C4-2B (cell line): ENCODE results near the gene SEPTIN8.

Source experiments
- H3K27ac ChIP-seq: fragments of 450-650 bp; 2 replicates; pipeline ENCODE4 v1.5.1; 2017
- ZFX ChIP-seq: fragments of 450-650 bp; IDR thresholded peaks from 2 replicates; pipeline ENCODE4 v1.6.1; 2017
- TF ChIP-seq, protein P1 (sequence below): fragments of 450-650 bp; conservative IDR thresholded peaks from 2 replicates; pipeline ENCODE4 v1.5.1; 2017; ENCODE audit warnings: mild to moderate bottlenecking

Gene SEPTIN8

GRCh38 chr5:132737982-132738681, 38.9 kb downstream of the SEPTIN8 start:
- TF ChIP-seq, protein P1, sequence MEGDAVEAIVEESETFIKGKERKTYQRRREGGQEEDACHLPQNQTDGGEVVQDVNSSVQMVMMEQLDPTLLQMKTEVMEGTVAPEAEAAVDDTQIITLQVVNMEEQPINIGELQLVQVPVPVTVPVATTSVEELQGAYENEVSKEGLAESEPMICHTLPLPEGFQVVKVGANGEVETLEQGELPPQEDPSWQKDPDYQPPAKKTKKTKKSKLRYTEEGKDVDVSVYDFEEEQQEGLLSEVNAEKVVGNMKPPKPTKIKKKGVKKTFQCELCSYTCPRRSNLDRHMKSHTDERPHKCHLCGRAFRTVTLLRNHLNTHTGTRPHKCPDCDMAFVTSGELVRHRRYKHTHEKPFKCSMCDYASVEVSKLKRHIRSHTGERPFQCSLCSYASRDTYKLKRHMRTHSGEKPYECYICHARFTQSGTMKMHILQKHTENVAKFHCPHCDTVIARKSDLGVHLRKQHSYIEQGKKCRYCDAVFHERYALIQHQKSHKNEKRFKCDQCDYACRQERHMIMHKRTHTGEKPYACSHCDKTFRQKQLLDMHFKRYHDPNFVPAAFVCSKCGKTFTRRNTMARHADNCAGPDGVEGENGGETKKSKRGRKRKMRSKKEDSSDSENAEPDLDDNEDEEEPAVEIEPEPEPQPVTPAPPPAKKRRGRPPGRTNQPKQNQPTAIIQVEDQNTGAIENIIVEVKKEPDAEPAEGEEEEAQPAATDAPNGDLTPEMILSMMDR: no peak
- no peak for TF ChIP-seq ZFX
- H3K27ac ChIP-seq: peak overlapping the region; percentile 32

- peak; percentile 55 for TF ChIP-seq ZFX
- TF ChIP-seq, protein P1: no peak; the same call in 1 of the 2 replicates
- peak within 1 kb of the TSS; percentile 32 for H3K27ac ChIP-seq
Observed at GRCh38 chr5:132736853-132737833, 39.9 kb downstream of the SEPTIN8 start, which contains the start of gene KIF3A. Gene KIF3A (minus strand): TSS chr5:132737546. CDS start chr5:132737419, 127 bp downstream.

DNA sequence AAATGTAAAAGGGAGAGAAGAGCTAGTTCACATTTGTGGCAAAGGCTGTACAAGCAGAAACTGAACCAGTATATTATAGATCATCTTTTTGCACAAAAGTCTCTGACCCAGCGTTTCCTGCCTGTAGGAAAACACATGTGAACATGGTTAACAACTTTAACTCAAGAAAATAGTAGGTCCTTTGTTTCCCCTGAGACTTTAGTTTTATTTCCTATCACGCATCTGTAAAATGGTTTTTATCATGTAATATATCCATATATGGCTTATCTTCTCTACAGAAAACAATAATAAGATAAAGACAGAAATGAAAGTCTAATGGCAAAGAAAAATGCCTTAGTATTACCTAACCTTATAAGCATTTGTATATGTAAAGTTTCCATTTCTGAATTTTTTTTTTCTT, 42.4 kb downstream of the SEPTIN8 start:
- no peak overlapping the region for H3K27ac ChIP-seq
- TF ChIP-seq ZFX: no peak
- TF ChIP-seq, protein P1: no peak

- TF ChIP-seq, protein P1: no peak
- no peak for TF ChIP-seq ZFX
- H3K27ac ChIP-seq: no peak overlapping the region
Observed at GRCh38 chr5:132733499-132734148, 43.4 kb downstream of the SEPTIN8 start.

- no peak for TF ChIP-seq ZFX
- TF ChIP-seq, protein P1: no peak
Observed at GRCh38 chr5:132729896-132730295, 47.1 kb downstream of the SEPTIN8 start.

DNA sequence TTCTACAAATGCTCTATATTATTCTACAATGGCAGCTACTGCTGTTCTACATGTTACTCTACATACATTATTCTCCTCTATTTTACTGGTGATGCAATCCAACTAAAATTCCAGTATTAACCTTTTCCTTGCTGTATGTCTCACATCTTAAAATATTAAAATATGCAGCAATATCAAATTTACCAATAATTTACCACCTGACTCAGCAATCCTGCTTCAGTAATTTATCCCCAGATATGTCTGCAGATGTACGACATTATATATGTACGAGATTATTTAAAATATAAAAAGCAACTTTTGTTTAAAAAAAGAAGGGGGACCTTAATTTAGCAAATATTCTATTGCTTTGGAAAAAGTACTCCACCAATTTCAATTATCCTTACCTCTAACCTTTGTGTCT, 51.3 kb downstream of the SEPTIN8 start:
- TF ChIP-seq ZFX: no peak
- TF ChIP-seq, protein P1: no peak
- no peak overlapping the region for H3K27ac ChIP-seq

More at GRCh38 chr5:132729896-132730295, 47.1 kb downstream of the SEPTIN8 start:
- no peak overlapping the region for H3K27ac ChIP-seq
